Adipose tissue (tissue), 3 donors: ENCODE measurements around the gene KLHL12. TPM values are rescaled to one million over a fixed set of nuclear protein-coding genes. Genes with fewer than 3 reads are reported as not detected.

Experiments used
- H3K27ac ChIP-seq: one replicate; pipeline ENCODE4 v1.5.1; 2013; ENCODE audit warnings: low read depth, low read length
- WGBS, 3 donors: extraction: QIAGEN DNeasy Blood & Tissue Kit; methylation state at CpG; one replicate each; pipeline ENCODE4 v1.1.7; 2013; 5-methylcytosine and 5-hydroxymethylcytosine counted together
- polyA plus RNA-seq, 3 donors: library from polyadenylated mRNA; stranded (reverse); fragments of 200-250 nt; gene quantifications; one replicate each; pipeline ENCODE4 v1.2.3, GENCODE V29; 2013
- donor health status: healthy with polysubstance abuse.
- donor health status: Bipolar disorder and iron deficiency.
- donor health status: healthy.

The KLHL12 gene
- polyA plus RNA-seq, 3 donors, result 9.5 to 19.3 (median 10.5) TPM

GRCh38 chr1:202857136-202857610 lies 69.9 kb downstream of the KLHL12 start:
- H3K27ac ChIP-seq, result no peak overlapping the region
- 61 to 67% (median 65%) methylated on average over 4 of the region's 4 CpGs for WGBS, 3 donors

- WGBS, 3 donors, result 64 to 94% (median 74%) methylated on average over 2 of the region's 2 CpGs
- H3K27ac ChIP-seq, result no peak overlapping the region
These were observed 71.0 kb downstream of the KLHL12 start for GRCh38 chr1:202856014-202856413.

GRCh38 chr1:202854787-202855186 lies 72.2 kb downstream of the KLHL12 start:
- WGBS, 3 donors, result 92 to 96% (median 93%) methylated on average over 8 of the region's 8 CpGs
- H3K27ac ChIP-seq, result no peak overlapping the region

- no peak overlapping the region for H3K27ac ChIP-seq
- 66 to 70% (median 67%) methylated on average over 15 of the region's 15 CpGs for WGBS, 3 donors
These were observed 74.7 kb downstream of the KLHL12 start for GRCh38 chr1:202852163-202852904.

GRCh38 chr1:202850593-202851362 lies 76.3 kb downstream of the KLHL12 start:
- no peak overlapping the region for H3K27ac ChIP-seq
- WGBS, 3 donors, result 82 to 87% (median 83%) methylated on average over 7 of the region's 7 CpGs

- WGBS, 3 donors, result 46 to 67% (median 61%) methylated on average over 2 of the region's 2 CpGs
- H3K27ac ChIP-seq, result no peak overlapping the region
These were observed 78.9 kb downstream of the KLHL12 start for GRCh38 chr1:202848191-202848542.

- H3K27ac ChIP-seq, result no peak overlapping the region
- 55 to 73% (median 59%) methylated on average over 6 of the region's 6 CpGs for WGBS, 3 donors
These were observed 82.1 kb downstream of the KLHL12 start for GRCh38 chr1:202844935-202845334.

- no peak overlapping the region for H3K27ac ChIP-seq
- WGBS, 3 donors, result 90 to 95% (median 91%) methylated on average over 5 of the region's 5 CpGs
These were observed 82.8 kb downstream of the KLHL12 start for GRCh38 chr1:202844259-202844658.

GRCh38 chr1:202843081-202843480 lies 84.0 kb downstream of the KLHL12 start:
- H3K27ac ChIP-seq, result no peak overlapping the region
- WGBS, 3 donors, result 79 to 85% (median 79%) methylated on average over 11 of the region's 11 CpGs

Other genes with a start within 250 kb of the KLHL12 start
- under 1 TPM; 0.01 to 0.11 (median 0.01) TPM for gene SYT2, start 216.8 kb downstream of the KLHL12 start, polyA plus RNA-seq
- gene KDM5B, start 118.8 kb downstream of the KLHL12 start, polyA plus RNA-seq, result 10 to 100 TPM in 1 of 3 donors, 1 to 10 TPM in 2; 7.4 to 10.7 (median 8.0) TPM
- 1 to 10 TPM; 1.3 to 1.8 (median 1.8) TPM for gene PCAT6, start 116.3 kb downstream of the KLHL12 start, polyA plus RNA-seq
- 1 to 10 TPM; 3.0 to 8.1 (median 4.2) TPM for gene RABIF, start 38.1 kb downstream of the KLHL12 start, polyA plus RNA-seq
- 10 to 100 TPM; 49.7 to 83.5 (median 68.8) TPM for gene ADIPOR1, start 31.1 kb upstream of the KLHL12 start, polyA plus RNA-seq
- 10 to 100 TPM; 26.7 to 54.3 (median 37.4) TPM for gene CYB5R1, start 40.0 kb upstream of the KLHL12 start, polyA plus RNA-seq
- gene TMEM183A, start 80.1 kb upstream of the KLHL12 start, polyA plus RNA-seq, result 10 to 100 TPM; 35.1 to 40.9 (median 40.8) TPM
- gene PPFIA4, start 99.3 kb upstream of the KLHL12 start, polyA plus RNA-seq, result under 1 TPM; 0.10 to 0.79 (median 0.12) TPM
- under 1 TPM in 1 of 3 donors, not detected in 2; 0.05 TPM for gene MYOG, start 158.8 kb upstream of the KLHL12 start, polyA plus RNA-seq
- gene ADORA1, start 200.5 kb upstream of the KLHL12 start, polyA plus RNA-seq, result 10 to 100 TPM in 1 of 3 donors, 1 to 10 TPM in 2; 3.8 to 10.1 (median 9.8) TPM
- gene MYBPH, start 248.6 kb upstream of the KLHL12 start, polyA plus RNA-seq, result under 1 TPM in 2 of 3 donors, not detected in 1; 0.08 to 0.34 TPM